ENCODE measurements around the gene SECTM1. TPM values are rescaled to one million over a fixed set of nuclear protein-coding genes. Genes with fewer than 3 reads are reported as not detected.
A peak's percentile ranks its signal among the peaks of the same experiment; 100 is the strongest.

The SECTM1 gene
- total and polyA plus RNA-seq, 9 of the 15 experiments (the other 6 are each of a cell fraction or from before 2014, with no cell fraction given): 0.11 to 0.46 (median 0.18) TPM; not detected in 6

- TF ChIP-seq ARID3B (CRISPR knock-in tag; IDR thresholded peaks at IDR 0.05; ENCODE audit: borderline replicate concordance): no peak
- peak; percentile 55; the same call in 1 of the 2 replicates for TF ChIP-seq ZBTB33 (CRISPR knock-in tag; IDR thresholded peaks at IDR 0.05)
- TF ChIP-seq NCOA1 (IDR thresholded peaks at IDR 0.05; ENCODE audit: low read depth): no peak
- peak; percentile 99 for TF ChIP-seq USF1 (CRISPR knock-in tag; IDR thresholded peaks at IDR 0.05)
- TF ChIP-seq SFPQ (IDR thresholded peaks at IDR 0.05; ENCODE audit: low read depth, low read length): no peak
- TF ChIP-seq MEIS2 (IDR thresholded peaks at IDR 0.05; ENCODE audit: partially characterized antibody): no peak
- TF ChIP-seq PREB (CRISPR knock-in tag; IDR thresholded peaks at IDR 0.05): no peak
- no peak; the same call in 1 of the 2 replicates for TF ChIP-seq EGR1 (conservative IDR thresholded peaks at IDR 0.05)
- TF ChIP-seq ZNF12 (CRISPR knock-in tag; IDR thresholded peaks at IDR 0.05): no peak
- TF ChIP-seq NFRKB (IDR thresholded peaks at IDR 0.05; ENCODE audit: low read depth): peak; percentile 44; the same call in 1 of the 2 replicates
- no peak for TF ChIP-seq ZNF717 (CRISPR knock-in tag; IDR thresholded peaks at IDR 0.05)
- TF ChIP-seq THAP12 (CRISPR knock-in tag; IDR thresholded peaks at IDR 0.05): peak; percentile 85
- TF ChIP-seq WHSC1 (IDR thresholded peaks at IDR 0.05; ENCODE audit: low read length): no peak
- TF ChIP-seq KHSRP (IDR thresholded peaks at IDR 0.05): no peak
- no peak for TF ChIP-seq NR0B1 (IDR thresholded peaks at IDR 0.05; ENCODE audit: partially characterized antibody)
Observed at GRCh38 chr17:82292251-82293154, 41.1 kb downstream of the SECTM1 start (continued).
